Measurements from ENCODE around the gene TMEM143.
A peak's percentile ranks its signal among the peaks of the same experiment; 100 is the strongest.

TMEM143 gene

DNA sequence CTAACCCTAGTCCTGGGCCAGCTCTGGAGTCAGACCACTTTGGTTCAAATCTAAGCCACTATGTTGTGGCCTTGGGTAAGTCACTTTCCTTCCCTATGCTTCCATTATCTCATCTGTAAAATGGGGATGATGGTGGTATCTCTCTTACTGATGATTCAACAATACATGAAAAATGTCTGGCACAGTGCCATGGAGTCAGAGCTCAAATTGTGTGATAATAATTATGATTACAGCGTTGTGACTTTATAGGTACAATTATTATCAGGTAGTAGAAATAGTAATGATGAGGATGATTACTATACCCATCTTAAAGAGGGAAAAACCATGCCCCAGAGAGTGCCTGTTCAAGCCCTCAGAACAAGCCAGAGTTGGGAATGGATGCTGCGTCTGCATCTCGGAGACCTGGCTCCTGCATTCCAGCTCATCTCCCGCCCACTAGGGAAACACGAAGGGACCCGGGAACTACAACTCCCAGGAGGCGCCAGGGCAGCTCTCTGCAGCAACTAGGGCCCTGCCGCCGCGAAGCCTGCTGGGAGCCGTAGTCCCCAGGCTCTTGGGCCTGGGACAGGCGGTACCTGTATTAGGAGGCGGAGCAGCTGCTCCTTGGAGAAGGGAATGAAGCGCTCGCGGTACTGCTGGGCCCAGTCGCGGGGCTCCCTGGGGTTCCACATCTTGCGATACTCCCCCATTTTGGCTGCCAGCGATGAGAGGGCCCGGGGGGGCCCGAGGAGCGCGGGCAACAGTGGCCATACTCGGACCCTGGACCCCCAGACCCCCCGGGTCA is 832 bp downstream of the TMEM143 start:
- Histone ChIP-seq H3K36me3 (ENCODE audit: insufficient read depth, low read length) (peaks cover 4% of the 10 kb centered on the region), H3K4me2 (ENCODE audit: insufficient read depth, low read length) (peak overlapping the region; percentile 91), H3K9ac (ENCODE audit: low read depth, low read length) (peak overlapping the region; percentile 95), H3K4me3 (ENCODE audit: low read depth in 1 of 2, low read length in 2 of 2) (peak overlapping the region; percentile 63 to 81), H3K27ac (ENCODE audit: low read length) (peak overlapping the region; percentile 95), H3K4me1 (ENCODE audit: insufficient read depth, low read length) (peaks cover 23% of the 10 kb centered on the region), H4K20me1 (ENCODE audit: insufficient read depth, low read length) (no peaks in the 10 kb centered on the region), H3K79me2 (ENCODE audit: insufficient read depth, low read length) (peaks cover 5% of the 10 kb centered on the region), H2AFZ (ENCODE audit: low read depth, low read length) (peak overlapping the region; percentile 91), H3K9me3 (ENCODE audit: insufficient read depth, low read length, severe bottlenecking) (no peaks in the 10 kb centered on the region), H3K27me3 (ENCODE audit: insufficient read depth, low read length, poor library complexity) (no peaks in the 10 kb centered on the region)
- peak; percentile 84 for ATAC-seq (ENCODE audit: insufficient read depth, low read depth)
- TF ChIP-seq, protein P1, sequence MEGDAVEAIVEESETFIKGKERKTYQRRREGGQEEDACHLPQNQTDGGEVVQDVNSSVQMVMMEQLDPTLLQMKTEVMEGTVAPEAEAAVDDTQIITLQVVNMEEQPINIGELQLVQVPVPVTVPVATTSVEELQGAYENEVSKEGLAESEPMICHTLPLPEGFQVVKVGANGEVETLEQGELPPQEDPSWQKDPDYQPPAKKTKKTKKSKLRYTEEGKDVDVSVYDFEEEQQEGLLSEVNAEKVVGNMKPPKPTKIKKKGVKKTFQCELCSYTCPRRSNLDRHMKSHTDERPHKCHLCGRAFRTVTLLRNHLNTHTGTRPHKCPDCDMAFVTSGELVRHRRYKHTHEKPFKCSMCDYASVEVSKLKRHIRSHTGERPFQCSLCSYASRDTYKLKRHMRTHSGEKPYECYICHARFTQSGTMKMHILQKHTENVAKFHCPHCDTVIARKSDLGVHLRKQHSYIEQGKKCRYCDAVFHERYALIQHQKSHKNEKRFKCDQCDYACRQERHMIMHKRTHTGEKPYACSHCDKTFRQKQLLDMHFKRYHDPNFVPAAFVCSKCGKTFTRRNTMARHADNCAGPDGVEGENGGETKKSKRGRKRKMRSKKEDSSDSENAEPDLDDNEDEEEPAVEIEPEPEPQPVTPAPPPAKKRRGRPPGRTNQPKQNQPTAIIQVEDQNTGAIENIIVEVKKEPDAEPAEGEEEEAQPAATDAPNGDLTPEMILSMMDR (IDR thresholded peaks at IDR 0.05; ENCODE audit: borderline replicate concordance, extremely low read depth, low read length, poor library complexity, severe bottlenecking) = peak; percentile 11
- no peak for TF ChIP-seq EZH2 (IDR thresholded peaks at IDR 0.05; ENCODE audit: borderline replicate concordance, low read depth, low read length, severe bottlenecking)
- peak; percentile 96 for DNase-seq

DNA sequence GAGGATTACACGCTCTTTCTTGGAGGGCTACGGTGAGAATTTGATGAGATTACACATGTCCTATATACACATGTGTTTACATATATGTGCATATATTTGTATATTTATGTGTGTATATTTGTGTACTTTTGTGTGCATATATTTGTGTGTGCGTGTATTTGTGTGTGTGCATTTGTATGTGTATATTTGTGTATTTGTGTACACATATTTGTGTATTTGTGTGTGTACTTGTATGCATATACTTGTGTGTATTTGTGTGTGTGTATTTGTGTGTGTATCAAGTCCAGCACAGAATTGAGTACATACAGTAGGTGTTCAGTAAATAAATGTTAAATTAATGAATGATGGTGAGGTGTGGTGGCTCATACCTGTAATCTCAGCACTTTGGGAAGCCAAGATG is 1.8 kb downstream of the TMEM143 start:
- Histone ChIP-seq H3K9ac (ENCODE audit: low read depth, low read length) (no peak overlapping the region), H3K27me3 (ENCODE audit: insufficient read depth, low read length, poor library complexity) (no peaks in the 10 kb centered on the region), H2AFZ (ENCODE audit: low read depth, low read length) (no peak overlapping the region), H3K4me3 (ENCODE audit: low read depth in 1 of 2, low read length in 2 of 2) (no peak overlapping the region), H3K4me2 (ENCODE audit: insufficient read depth, low read length) (no peak overlapping the region), H3K79me2 (ENCODE audit: insufficient read depth, low read length) (peaks cover 5% of the 10 kb centered on the region), H3K4me1 (ENCODE audit: insufficient read depth, low read length) (peaks cover 23% of the 10 kb centered on the region), H3K36me3 (ENCODE audit: insufficient read depth, low read length) (peaks cover 4% of the 10 kb centered on the region), H3K27ac (ENCODE audit: low read length) (no peak overlapping the region), H3K9me3 (ENCODE audit: insufficient read depth, low read length, severe bottlenecking) (no peaks in the 10 kb centered on the region), H4K20me1 (ENCODE audit: insufficient read depth, low read length) (no peaks in the 10 kb centered on the region)
- ATAC-seq (ENCODE audit: insufficient read depth, low read depth) = no peak
- TF ChIP-seq, protein P1 (IDR thresholded peaks at IDR 0.05; ENCODE audit: borderline replicate concordance, extremely low read depth, low read length, poor library complexity, severe bottlenecking) = no peak
- no peak for TF ChIP-seq EZH2 (IDR thresholded peaks at IDR 0.05; ENCODE audit: borderline replicate concordance, low read depth, low read length, severe bottlenecking)
- DNase-seq = no peak

DNA sequence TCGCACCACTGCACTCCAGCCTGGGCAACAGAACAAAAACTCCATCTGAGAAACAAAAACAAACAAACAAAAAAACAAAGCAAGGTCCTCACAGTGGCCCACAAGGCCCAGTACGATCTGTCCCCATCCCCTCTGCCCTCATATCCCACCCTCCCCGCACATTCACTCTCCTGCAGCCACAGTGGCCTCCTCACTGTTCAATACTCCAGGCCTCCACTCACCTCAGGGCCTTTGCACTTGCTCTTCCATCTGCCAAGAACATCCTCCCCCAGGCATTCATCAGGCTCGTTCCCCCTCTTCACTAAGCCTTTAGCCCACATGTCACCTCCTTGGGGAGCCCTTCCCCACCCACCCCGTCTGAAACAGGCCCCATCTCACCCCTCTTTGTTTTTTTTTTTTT is 4.6 kb downstream of the TMEM143 start:
- Histone ChIP-seq H3K9me3 (ENCODE audit: insufficient read depth, low read length, severe bottlenecking) (no peaks in the 10 kb centered on the region), H3K4me1 (ENCODE audit: insufficient read depth, low read length) (peaks cover 13% of the 10 kb centered on the region)
- ATAC-seq (ENCODE audit: insufficient read depth, low read depth) = no peak

More for the DNA sequence above, 4.6 kb downstream of the TMEM143 start:
- Histone ChIP-seq H3K4me2 (ENCODE audit: insufficient read depth, low read length) (no peak overlapping the region), H3K9ac (ENCODE audit: low read depth, low read length) (no peak overlapping the region), H3K27ac (ENCODE audit: low read length) (no peak overlapping the region), H2AFZ (ENCODE audit: low read depth, low read length) (no peak overlapping the region), H4K20me1 (ENCODE audit: insufficient read depth, low read length) (no peaks in the 10 kb centered on the region), H3K4me3 (ENCODE audit: low read depth in 1 of 2, low read length in 2 of 2) (no peak overlapping the region), H3K36me3 (ENCODE audit: insufficient read depth, low read length) (peaks cover 4% of the 10 kb centered on the region), H3K79me2 (ENCODE audit: insufficient read depth, low read length) (peaks cover 5% of the 10 kb centered on the region), H3K27me3 (ENCODE audit: insufficient read depth, low read length, poor library complexity) (no peaks in the 10 kb centered on the region)
- no peak for TF ChIP-seq EZH2 (IDR thresholded peaks at IDR 0.05; ENCODE audit: borderline replicate concordance, low read depth, low read length, severe bottlenecking)
- TF ChIP-seq, protein P1 (IDR thresholded peaks at IDR 0.05; ENCODE audit: borderline replicate concordance, extremely low read depth, low read length, poor library complexity, severe bottlenecking) = no peak
- DNase-seq = no peak

Data from DND-41 (cell line).